ENCODE data around the gene PAXX.

- TF ChIP-seq CTCF (IDR thresholded peaks at IDR 0.05; ENCODE audit: low read length) (no peak), EZH2 (IDR thresholded peaks at IDR 0.05; ENCODE audit: borderline replicate concordance, low read length) (no peak)
Measured at GRCh38 chr9:136952321-136952850, 39.8 kb upstream of the PAXX start.

All from OCI-LY1 (cell line).